Muscle of back (tissue), 11 donors: Measurements from ENCODE around the gene TACR2. TPM values are rescaled to one million over a fixed set of nuclear protein-coding genes. Genes with fewer than 3 reads are reported as not detected.

Experiments
- DNase-seq, 3 donors: peaks; one replicate each; pipeline versions ENCODE4 v3.0.0 to v3.0.0-alpha.2; 2013
- polyA plus RNA-seq, 10 donors: library from polyadenylated mRNA; unstranded; fragments of 120-200 nt; gene quantifications; one replicate each; pipeline ENCODE4 v1.2.1, GENCODE V29; 2013; ENCODE audit not compliant: insufficient read length in 10 of 10

TACR2 gene
- polyA plus RNA-seq, 10 donors: 0.20 to 0.84 (median 0.40) TPM

- no peak for DNase-seq
Observed at GRCh38 chr10:69403519-69403918, 13.2 kb downstream of the TACR2 start.

DNA sequence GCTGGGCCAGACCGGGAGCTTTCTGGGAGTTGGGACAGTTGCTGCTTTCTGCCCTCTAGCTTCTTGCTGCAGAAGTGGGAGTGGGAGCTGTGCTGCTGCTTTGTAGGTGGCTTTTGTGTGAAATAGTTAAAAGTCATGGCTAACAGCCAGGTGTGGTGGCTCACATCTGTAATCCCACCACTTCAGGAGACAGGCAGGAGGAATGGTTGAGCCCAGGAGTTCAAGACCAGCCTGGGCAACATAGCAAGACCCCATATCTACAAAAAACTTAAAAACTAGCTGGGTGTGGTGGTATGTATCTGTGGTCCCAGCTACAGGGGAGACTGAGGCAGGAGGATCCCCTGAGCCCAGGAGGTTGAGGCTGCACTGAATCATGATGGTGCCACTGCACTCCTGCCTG lies 13.7 kb downstream of the TACR2 start:
- no peak for DNase-seq

DNA sequence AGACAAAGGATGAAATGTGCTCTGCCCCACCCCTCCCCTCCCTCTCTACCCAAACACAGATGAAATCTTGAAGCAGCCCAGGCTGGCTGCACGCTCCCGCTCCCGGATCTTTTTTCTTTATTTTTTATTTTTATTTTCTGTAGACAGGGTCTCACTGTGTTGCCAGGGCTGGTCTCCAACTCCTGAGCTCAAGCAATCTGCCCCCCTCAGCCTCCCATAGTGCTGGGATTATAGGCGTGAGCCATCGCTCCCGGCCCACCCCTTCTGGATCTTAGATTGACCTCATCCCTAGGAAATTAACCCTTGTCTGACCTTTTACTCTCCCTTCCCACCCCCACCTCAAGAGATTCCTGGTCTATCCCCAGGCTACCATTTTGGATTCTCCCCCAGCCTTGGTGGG lies 14.3 kb downstream of the TACR2 start:
- no peak for DNase-seq

GRCh38 chr10:69401416-69401815 lies 15.3 kb downstream of the TACR2 start:
- no peak for DNase-seq

GRCh38 chr10:69400936-69401335 lies 15.8 kb downstream of the TACR2 start:
- no peak for DNase-seq

- DNase-seq: peak in 1 of 3 donors; percentile 51
Observed at GRCh38 chr10:69398466-69398865, 18.3 kb downstream of the TACR2 start.

DNA sequence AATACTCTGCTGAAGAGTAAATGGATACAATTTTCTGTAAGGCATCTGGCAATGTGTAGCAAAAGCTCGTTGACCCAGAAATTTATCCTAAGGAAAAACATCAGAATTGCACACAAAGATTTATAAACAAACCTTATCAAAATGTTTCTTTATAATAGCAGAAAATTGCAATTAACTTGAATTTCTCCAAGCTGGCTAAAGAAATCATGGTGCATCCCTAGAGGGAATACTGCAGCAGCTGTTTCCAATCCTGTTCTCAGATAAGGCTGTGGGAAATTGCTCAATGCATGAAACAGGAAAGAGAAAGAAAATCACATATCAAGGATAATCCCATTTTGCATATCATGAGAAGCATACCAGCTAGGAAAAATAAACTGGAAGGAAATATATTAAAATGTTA lies 18.7 kb downstream of the TACR2 start:
- peak in 1 of 3 donors; percentile 70 for DNase-seq

- no peak for DNase-seq
Observed at GRCh38 chr10:69394020-69394419, 22.7 kb downstream of the TACR2 start.

GRCh38 chr10:69392481-69393000 lies 24.2 kb downstream of the TACR2 start:
- DNase-seq: peak; percentile 67 to 89 (median 82)

- DNase-seq: no peak
Observed at GRCh38 chr10:69391158-69391557, 25.6 kb downstream of the TACR2 start.

GRCh38 chr10:69389827-69390490 lies 26.8 kb downstream of the TACR2 start:
- peak in 1 of 3 donors; percentile 71 for DNase-seq

DNA sequence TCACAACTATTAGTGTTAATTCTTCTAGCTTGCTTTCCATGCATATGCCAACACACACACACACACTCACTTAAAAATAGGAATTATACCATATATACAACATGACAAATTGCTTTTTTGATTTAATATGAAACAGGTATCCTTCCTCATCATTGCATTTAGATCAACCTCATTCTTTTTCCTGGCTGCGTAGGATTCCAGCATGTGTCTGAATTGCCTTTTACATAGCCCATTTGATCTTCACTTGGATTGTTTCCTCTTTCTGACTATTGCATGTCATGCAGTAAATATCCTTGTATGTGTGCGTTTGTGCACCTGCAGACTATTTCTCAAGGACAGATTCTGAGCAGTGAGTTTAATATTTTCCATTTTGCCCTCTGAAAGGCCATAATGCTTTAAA lies 28.2 kb downstream of the TACR2 start:
- no peak for DNase-seq

DNA sequence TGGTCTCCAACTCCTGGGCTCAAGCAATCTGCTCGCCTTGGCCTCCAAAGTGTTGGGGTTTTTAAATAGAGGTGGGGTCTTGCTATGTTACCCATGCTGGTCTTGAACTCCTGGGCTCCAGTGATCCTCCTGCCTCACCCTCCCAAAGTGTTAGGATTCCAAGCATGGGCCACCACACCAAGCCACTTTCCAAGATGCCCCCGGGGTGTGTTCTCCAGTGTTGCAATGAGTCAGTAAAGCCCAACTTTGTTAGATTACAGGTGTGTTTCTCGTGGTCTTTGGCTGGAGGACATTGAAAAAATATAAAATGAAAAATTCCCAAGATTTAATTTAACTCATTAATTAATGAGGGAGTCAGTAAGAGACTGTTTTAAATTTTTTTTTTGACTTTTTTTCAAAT lies 29.2 kb downstream of the TACR2 start:
- no peak for DNase-seq

GRCh38 chr10:69385454-69386350 lies 31.0 kb downstream of the TACR2 start:
- no peak for DNase-seq

DNA sequence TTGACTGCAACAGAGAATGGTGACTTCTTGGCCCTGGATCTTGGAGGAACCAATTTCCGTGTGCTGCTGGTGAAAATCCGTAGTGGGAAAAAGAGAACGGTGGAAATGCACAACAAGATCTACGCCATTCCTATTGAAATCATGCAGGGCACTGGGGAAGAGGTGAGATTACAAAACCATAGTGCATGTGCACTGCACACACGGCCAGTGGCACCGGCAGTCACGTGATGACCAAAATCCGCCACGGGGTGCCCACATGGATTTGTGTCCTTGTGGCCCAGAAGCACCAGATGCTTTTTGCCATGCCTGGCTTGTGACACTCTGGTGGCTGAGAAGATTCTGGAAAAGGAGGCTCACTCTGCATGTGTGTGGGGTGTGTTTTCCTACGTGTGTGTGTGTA lies 32.4 kb downstream of the TACR2 start:
- no peak for DNase-seq

- peak in 1 of 3 donors; percentile 73 for DNase-seq
Observed at GRCh38 chr10:69383558-69383957, 33.2 kb downstream of the TACR2 start.

- DNase-seq: peak in 1 of 3 donors; percentile 83
Observed at GRCh38 chr10:69382382-69383117, 34.2 kb downstream of the TACR2 start.

GRCh38 chr10:69379800-69380199 lies 36.9 kb downstream of the TACR2 start:
- DNase-seq: no peak

- DNase-seq: peak in 1 of 3 donors; percentile 36
Observed at GRCh38 chr10:69377933-69378332, 38.8 kb downstream of the TACR2 start.

DNA sequence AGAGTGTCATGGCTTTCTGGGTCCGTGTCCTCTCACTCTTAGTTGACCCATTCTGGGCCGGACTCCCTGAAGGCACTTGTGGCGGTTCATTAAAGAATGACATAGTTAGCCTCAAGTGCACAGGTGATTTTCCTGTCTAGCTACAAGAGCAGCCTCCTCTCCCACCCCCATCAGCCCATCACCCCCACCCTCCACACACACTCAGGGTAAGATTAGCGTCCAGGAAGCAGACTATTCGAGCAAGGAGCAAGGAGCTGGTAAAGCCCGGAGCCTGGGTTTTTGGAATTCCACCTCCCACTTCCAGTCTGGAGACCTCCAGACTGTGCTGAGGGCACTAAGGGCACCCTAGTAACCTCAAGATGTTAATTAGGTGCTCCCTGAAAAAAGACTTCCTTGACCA lies 39.5 kb downstream of the TACR2 start:
- DNase-seq: no peak

DNA sequence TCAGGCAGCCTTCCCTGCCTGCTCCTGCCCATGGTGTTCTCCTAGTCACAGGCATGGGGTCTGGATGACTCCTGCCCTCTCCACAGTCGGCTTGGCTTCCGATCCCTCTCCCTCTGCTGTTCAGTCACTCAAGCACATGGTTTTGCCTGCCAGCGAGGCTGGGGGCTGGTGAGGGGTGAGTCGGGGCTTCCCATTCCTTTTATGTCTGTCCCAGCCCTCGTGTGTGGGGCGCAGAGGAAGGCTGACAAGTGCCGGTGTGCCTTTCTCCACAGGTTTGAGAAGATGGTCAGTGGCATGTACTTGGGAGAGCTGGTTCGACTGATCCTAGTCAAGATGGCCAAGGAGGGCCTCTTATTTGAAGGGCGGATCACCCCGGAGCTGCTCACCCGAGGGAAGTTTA lies 40.1 kb downstream of the TACR2 start:
- DNase-seq: no peak
